Spleen (tissue), 11 donors: ENCODE data around the gene SPAAR. TPM values are rescaled to one million over a fixed set of nuclear protein-coding genes. Genes with fewer than 3 reads are reported as not detected.

Experiments
- DNase-seq: peaks from one replicate; pipeline ENCODE4 v3.0.0-alpha.2; 2020
- H3K27ac ChIP-seq, 8 donors: fragments of 200-600 bp; sonication (generic) in 7 of 8; 1 replicate in 4 of 8; 2 replicates in 4 of 8; pipeline versions ENCODE4 v1.5.0 to v1.8.0; 2016 to 2021; ENCODE audit warnings: inconsistent platforms in 4 of 8, mild to moderate bottlenecking in 4 of 8, moderate library complexity in 1 of 8
- H3K27me3 ChIP-seq, 7 donors: fragments of 200-600 bp; sonication (generic) in 6 of 7; replicated peaks in 1 of 7; 1 replicate in 4 of 7; 2 replicates in 3 of 7; pipeline versions ENCODE4 v1.5.0 to v1.8.0; 2016 to 2021; ENCODE audit warnings: inconsistent platforms in 3 of 7, mild to moderate bottlenecking in 1 of 7
- H3K36me3 ChIP-seq, 6 donors: fragments of 200-600 bp; sonication (generic) in 5 of 6; 1 replicate in 4 of 6; 2 replicates in 2 of 6; pipeline versions ENCODE4 v1.5.0 to v1.8.0; 2016 to 2021; ENCODE audit warnings: inconsistent platforms in 2 of 6
- H3K4me1 ChIP-seq, 6 donors: fragments of 200-600 bp; sonication (generic) in 5 of 6; 1 replicate in 3 of 6; 2 replicates in 3 of 6; pipeline versions ENCODE4 v1.5.0 to v1.8.0; 2016 to 2021; ENCODE audit warnings: inconsistent platforms in 3 of 6
- H3K4me3 ChIP-seq, 8 donors: fragments of 200-600 bp; sonication (generic) in 7 of 8; 1 replicate in 4 of 8; 2 replicates in 4 of 8; pipeline versions ENCODE4 v1.5.0 to v1.8.0; 2016 to 2021; ENCODE audit warnings: inconsistent platforms in 4 of 8, mild to moderate bottlenecking in 4 of 8, moderate library complexity in 2 of 8
- H3K9me3 ChIP-seq, 8 donors: fragments of 200-600 bp; sonication (generic) in 7 of 8; 1 replicate in 4 of 8; 2 replicates in 4 of 8; pipeline versions ENCODE4 v1.5.0 to v1.8.0; 2016 to 2021; ENCODE audit warnings: inconsistent platforms in 4 of 8
- POLR2A ChIP-seq, 3 donors: fragments of 450-650 bp; IDR thresholded peaks; one replicate each; pipeline ENCODE4 v1.5.1; 2017; ENCODE audit warnings: antibody characterized with exemption in 3 of 3, mild to moderate bottlenecking in 1 of 3
- POLR2AphosphoS5 ChIP-seq, 3 donors: sonication (generic); formaldehyde crosslinking; IDR thresholded peaks; one replicate each; pipeline ENCODE4 v1.5.1; 2017; ENCODE audit warnings: antibody characterized with exemption in 3 of 3
- WGBS, 5 donors: extraction: QIAGEN DNeasy Blood & Tissue Kit in 3 of 5; methylation state at CpG; one replicate each; pipeline versions ENCODE4 v1.1.5 to v1.1.7; 2013 to 2018; 5-methylcytosine and 5-hydroxymethylcytosine counted together
- intact Hi-C: fragments of 100-400 bp; cut with DNase I; formaldehyde crosslinking; loops from one replicate; pipeline ENCODE4 v1.15.0; 2023; ENCODE audit warnings: low total_unique reads
- polyA plus RNA-seq, 3 donors: library from polyadenylated mRNA; stranded (reverse); fragments of 200-250 nt; gene quantifications; one replicate each; pipeline ENCODE4 v1.2.1, GENCODE V29; 2013
- total RNA-seq, 7 donors: library from RNA; depleted of rRNA in 3 of 7; stranded (reverse); fragments of >200 nt in 3 of 7; fragmentation: NEBNext Ultra II Directional in 4 of 7; extraction: Animal tissue kit (Norgen Biotek cat#: 25700) in 4 of 7; gene quantifications; one replicate each; pipeline versions ENCODE4 v1.1.0 to v1.2.1, GENCODE V29; 2016 to 2021
- TF ChIP-seq, protein P1 (sequence below), 11 experiments: fragments of 200-600 bp in 7 of 11; fragments of 450-650 bp in 4 of 11; sonication (generic) in 4 of 11; IDR thresholded peaks in 8 of 11; conservative IDR thresholded peaks in 3 of 11; 1 replicate in 7 of 11; 2 replicates in 4 of 11; pipeline versions ENCODE4 v1.4.0 to v1.8.0; 2016 to 2021; ENCODE audit warnings: antibody characterized with exemption in 11 of 11, inconsistent platforms in 4 of 11, mild to moderate bottlenecking in 1 of 11
- donor health status: healthy with polysubstance abuse.
- donor health status: DM: no; HTN: no; CAD: no; lungs with moderate emphysema.
- donor health status: DM: no; HTN: no; CAD: no.
- donor health status: Bipolar disorder and iron deficiency.
- donor health status: healthy.
- donor health status: DM: no; HTN: no; CAD: no.
- donor health status: DM: yes; HTN: yes; CAD: no.

SPAAR gene
- total and polyA plus RNA-seq, 10 donors = 0.46 to 3.8 (median 1.5) TPM

- Histone ChIP-seq H3K27ac (peak overlapping the region in 4 of 8 donors; percentile 8 to 35 (median 20)), H3K4me3 (no peak overlapping the region), H3K9me3 (no peaks in the 10 kb centered on the region), H3K36me3 (no peaks in the 10 kb centered on the region), H3K27me3 (peaks cover 0 to 23% (median 0%) of the 10 kb centered on the region in 7 donors), H3K4me1 (peaks cover 0 to 45% (median 14%) of the 10 kb centered on the region in 6 donors)
- TF ChIP-seq, protein P1, sequence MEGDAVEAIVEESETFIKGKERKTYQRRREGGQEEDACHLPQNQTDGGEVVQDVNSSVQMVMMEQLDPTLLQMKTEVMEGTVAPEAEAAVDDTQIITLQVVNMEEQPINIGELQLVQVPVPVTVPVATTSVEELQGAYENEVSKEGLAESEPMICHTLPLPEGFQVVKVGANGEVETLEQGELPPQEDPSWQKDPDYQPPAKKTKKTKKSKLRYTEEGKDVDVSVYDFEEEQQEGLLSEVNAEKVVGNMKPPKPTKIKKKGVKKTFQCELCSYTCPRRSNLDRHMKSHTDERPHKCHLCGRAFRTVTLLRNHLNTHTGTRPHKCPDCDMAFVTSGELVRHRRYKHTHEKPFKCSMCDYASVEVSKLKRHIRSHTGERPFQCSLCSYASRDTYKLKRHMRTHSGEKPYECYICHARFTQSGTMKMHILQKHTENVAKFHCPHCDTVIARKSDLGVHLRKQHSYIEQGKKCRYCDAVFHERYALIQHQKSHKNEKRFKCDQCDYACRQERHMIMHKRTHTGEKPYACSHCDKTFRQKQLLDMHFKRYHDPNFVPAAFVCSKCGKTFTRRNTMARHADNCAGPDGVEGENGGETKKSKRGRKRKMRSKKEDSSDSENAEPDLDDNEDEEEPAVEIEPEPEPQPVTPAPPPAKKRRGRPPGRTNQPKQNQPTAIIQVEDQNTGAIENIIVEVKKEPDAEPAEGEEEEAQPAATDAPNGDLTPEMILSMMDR (IDR thresholded peaks at IDR 0.05 in 8 of 11, conservative IDR thresholded peaks at IDR 0.05 in 3 of 11) = peak; percentile 33 to 81 (median 73)
- no peak for TF ChIP-seq POLR2AphosphoS5 (IDR thresholded peaks at IDR 0.05)
- DNase-seq = peak; percentile 85
- intact Hi-C loops = no loop called here
- WGBS, 5 donors = 26 to 31% (median 28%) methylated on average over 10 of the region's 10 CpGs
These were observed 36.2 kb downstream of the SPAAR start for GRCh38 chr9:35945341-35946018.

- Histone ChIP-seq H3K27ac (peak overlapping the region in 4 of 8 donors; percentile 11 to 48 (median 28)), H3K4me1 (peaks cover 0 to 32% (median 12%) of the 10 kb centered on the region in 6 donors), H3K36me3 (no peaks in the 10 kb centered on the region), H3K9me3 (no peaks in the 10 kb centered on the region), H3K27me3 (peaks cover 0 to 34% (median 0%) of the 10 kb centered on the region in 7 donors), H3K4me3 (no peak overlapping the region)
- WGBS, 5 donors = 64 to 77% (median 67%) methylated on average over 2 of the region's 2 CpGs
- TF ChIP-seq, protein P1 (IDR thresholded peaks at IDR 0.05 in 8 of 11, conservative IDR thresholded peaks at IDR 0.05 in 3 of 11) = no peak
- TF ChIP-seq POLR2A (IDR thresholded peaks at IDR 0.05) (no peak), POLR2AphosphoS5 (IDR thresholded peaks at IDR 0.05) (no peak)
- intact Hi-C loops = loop anchor here (2.0 kb wide), 1 partner anchor 46 kb away; no protein-coding TSS in a partner anchor
- DNase-seq = no peak
These were observed 39.2 kb downstream of the SPAAR start for GRCh38 chr9:35948451-35948850.

DNA sequence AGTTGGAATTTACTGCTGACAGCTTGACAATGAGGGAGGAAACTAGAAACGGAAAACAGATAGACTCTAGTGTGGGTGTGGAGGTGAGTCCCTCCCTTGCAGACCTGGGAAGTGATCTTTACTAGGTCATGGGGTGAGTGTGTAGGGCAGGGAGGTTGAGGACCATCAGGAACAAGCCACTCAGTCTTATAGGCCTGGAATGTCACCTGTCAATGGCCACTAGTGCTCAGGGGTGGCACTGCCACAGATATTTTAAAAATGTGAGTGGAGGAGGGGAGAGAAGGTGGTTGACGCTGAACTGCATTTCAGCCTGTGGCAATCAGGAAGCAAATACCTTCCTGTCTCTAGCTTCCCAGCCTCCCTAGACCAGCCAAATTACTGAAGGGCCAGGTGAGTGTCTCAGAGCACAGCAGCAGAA is 39.6 kb downstream of the SPAAR start:
- Histone ChIP-seq H3K4me3 (no peak overlapping the region), H3K9me3 (no peaks in the 10 kb centered on the region), H3K4me1 (peaks cover 0 to 32% (median 12%) of the 10 kb centered on the region in 6 donors), H3K27ac (peak overlapping the region in 5 of 8 donors; percentile 11 to 48 (median 35)), H3K36me3 (no peaks in the 10 kb centered on the region), H3K27me3 (peaks cover 0 to 35% (median 0%) of the 10 kb centered on the region in 7 donors)
- TF ChIP-seq POLR2AphosphoS5 (IDR thresholded peaks at IDR 0.05) = peak in 1 of 3 donors; percentile 29
- TF ChIP-seq, protein P1 (IDR thresholded peaks at IDR 0.05 in 8 of 11, conservative IDR thresholded peaks at IDR 0.05 in 3 of 11) = no peak
- no peak for TF ChIP-seq POLR2A (IDR thresholded peaks at IDR 0.05)
- WGBS, 5 donors = 28 to 41% (median 38%) methylated on average over 2 of the region's 2 CpGs
- DNase-seq = no peak
- intact Hi-C loops = loop anchor here (2.0 kb wide), 1 partner anchor 46 kb away; no protein-coding TSS in a partner anchor

DNA sequence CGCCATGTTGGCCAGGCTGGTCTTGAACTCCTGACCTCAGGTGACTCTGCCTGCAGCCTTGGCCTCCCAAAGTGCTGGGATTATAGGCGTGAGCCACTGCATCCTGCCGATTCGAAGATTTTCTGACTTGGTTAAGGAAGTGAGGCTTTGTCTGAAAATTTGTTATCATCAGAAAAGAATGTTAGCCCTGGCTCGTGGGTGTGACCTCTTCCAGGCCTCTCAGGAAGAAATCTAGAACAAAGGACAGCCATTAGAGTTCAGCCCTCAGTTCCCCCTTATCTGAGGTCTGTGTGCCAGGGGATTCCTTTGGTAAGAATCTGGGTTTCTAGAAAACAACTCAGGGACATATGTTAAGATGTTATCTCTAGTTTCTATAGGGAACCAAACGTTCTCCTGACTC is 42.4 kb downstream of the SPAAR start:
- peak overlapping the region in 2 of 8 donors; percentile 17 to 44 for H3K27ac ChIP-seq
- TF ChIP-seq POLR2A (IDR thresholded peaks at IDR 0.05) (no peak), POLR2AphosphoS5 (IDR thresholded peaks at IDR 0.05) (peak in 2 of 3 donors; percentile 22 to 47)
- TF ChIP-seq, protein P1 (IDR thresholded peaks at IDR 0.05 in 8 of 11, conservative IDR thresholded peaks at IDR 0.05 in 3 of 11) = no peak
- peaks cover 0 to 24% (median 9%) of the 10 kb centered on the region in 6 donors for H3K4me1 ChIP-seq
- DNase-seq = no peak
- no peaks in the 10 kb centered on the region for H3K9me3 ChIP-seq
- intact Hi-C loops = no loop called here
- H3K36me3 ChIP-seq = no peaks in the 10 kb centered on the region
- H3K4me3 ChIP-seq = no peak overlapping the region
- peaks cover 0 to 37% (median 0%) of the 10 kb centered on the region in 7 donors for H3K27me3 ChIP-seq
- 50 to 63% (median 54%) methylated on average over 6 of the region's 6 CpGs for WGBS, 5 donors
